Upper lobe of left lung (tissue), 6 donors: ENCODE data around the gene SLC1A2. TPM values are rescaled to one million over a fixed set of nuclear protein-coding genes. Genes with fewer than 3 reads are reported as not detected.

Source experiments
- ATAC-seq, 2 donors: fragments of 200-7000 bp; cut with Tn5 transposase; one replicate each; pipeline ENCODE4 v1.9.1; 2022; ENCODE audit warnings: mild to moderate bottlenecking in 2 of 2, moderate library complexity in 2 of 2; ENCODE audit not compliant: low FRiP score in 2 of 2
- DNase-seq, 2 donors: peaks; one replicate each; pipeline ENCODE4 v3.0.0-alpha.2; 2019 to 2020
- H3K27ac ChIP-seq, 4 donors: fragments of 200-600 bp; sonication (generic); one replicate each; pipeline ENCODE4 v1.5.1; 2016 to 2019
- H3K27me3 ChIP-seq, 4 donors: fragments of 200-600 bp; sonication (generic); one replicate each; pipeline ENCODE4 v1.5.1; 2017 to 2019
- H3K36me3 ChIP-seq, 4 donors: fragments of 200-600 bp; sonication (generic); one replicate each; pipeline ENCODE4 v1.5.1; 2016 to 2019
- H3K4me1 ChIP-seq, 4 donors: fragments of 200-600 bp; sonication (generic); one replicate each; pipeline ENCODE4 v1.5.1; 2018 to 2019
- H3K4me3 ChIP-seq, 4 donors: fragments of 200-600 bp; sonication (generic); one replicate each; pipeline ENCODE4 v1.5.1; 2017 to 2019; ENCODE audit warnings: mild to moderate bottlenecking in 2 of 4, moderate library complexity in 1 of 4
- H3K9me3 ChIP-seq, 4 donors: fragments of 200-600 bp; sonication (generic); one replicate each; pipeline ENCODE4 v1.5.1; 2018 to 2019
- EP300 ChIP-seq, 4 donors: sonication (generic); formaldehyde crosslinking; IDR thresholded peaks; one replicate each; pipeline ENCODE4 v1.5.1; 2017; ENCODE audit warnings: antibody characterized with exemption in 4 of 4, control low read depth in 2 of 4
- POLR2A ChIP-seq, 4 donors: fragments of 450-650 bp; IDR thresholded peaks; one replicate each; pipeline ENCODE4 v1.5.1; 2016 to 2017; ENCODE audit warnings: antibody characterized with exemption in 4 of 4, mild to moderate bottlenecking in 2 of 4
- POLR2AphosphoS5 ChIP-seq, 2 donors: sonication (generic); formaldehyde crosslinking; IDR thresholded peaks; one replicate each; pipeline ENCODE4 v1.5.1; 2017; ENCODE audit warnings: antibody characterized with exemption in 2 of 2
- WGBS, 2 donors: methylation state at CpG; one replicate each; pipeline ENCODE4 v1.1.5; 2017 to 2018; 5-methylcytosine and 5-hydroxymethylcytosine counted together
- total RNA-seq, 6 donors: library from RNA; depleted of rRNA in 4 of 6; stranded (reverse); fragments of >200 nt in 4 of 6; gene quantifications; one replicate each; pipeline versions ENCODE4 v1.1.0 to v1.2.1, GENCODE V29; 2016 to 2021
- TF ChIP-seq, protein P1 (sequence below), 6 experiments: fragments of 450-650 bp in 4 of 6; fragments of 200-600 bp in 2 of 6; sonication (generic) in 2 of 6; IDR thresholded peaks; one replicate each; pipeline ENCODE4 v1.5.1; 2016 to 2019; ENCODE audit warnings: antibody characterized with exemption in 6 of 6
- donor health status: DM: no; HTN: no; CAD: no; lungs with moderate emphysema.
- donor health status: DM: no; HTN: yes; CAD: no; lungs with severe emphysema.

SLC1A2 gene
- total RNA-seq, 6 donors from 2014 or later, result 1.5 to 3.1 (median 2.0) TPM

DNA sequence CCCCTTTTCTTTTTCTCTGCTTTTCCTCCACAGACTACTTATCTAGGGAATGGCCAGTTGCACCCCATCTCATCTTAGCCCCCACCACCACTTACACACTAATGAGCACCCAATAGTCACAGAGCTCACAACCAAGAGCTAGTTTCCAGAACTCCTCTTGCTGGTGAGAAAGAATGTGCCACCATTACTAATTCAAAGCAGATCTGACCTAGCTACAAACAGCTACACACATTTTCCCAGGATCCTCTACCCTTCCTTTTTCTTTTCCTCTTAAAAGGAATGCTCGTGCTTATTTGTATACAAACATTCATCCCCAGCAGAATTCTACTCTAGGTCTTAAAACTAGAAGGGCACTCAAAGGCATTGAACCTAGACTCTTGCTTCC lies 143.6 kb downstream of the SLC1A2 start:
- ATAC-seq (no peak), DNase-seq (no peak)
- Histone ChIP-seq H3K27me3 (no peaks in the 10 kb centered on the region), H3K4me3 (no peak overlapping the region), H3K27ac (peak overlapping the region; percentile 38 to 74 (median 62)), H3K4me1 (peaks cover 11 to 21% (median 14%) of the 10 kb centered on the region in 4 donors), H3K36me3 (no peaks in the 10 kb centered on the region), H3K9me3 (no peaks in the 10 kb centered on the region)
- no peak for TF ChIP-seq EP300 (IDR thresholded peaks at IDR 0.05)
- TF ChIP-seq, protein P1, sequence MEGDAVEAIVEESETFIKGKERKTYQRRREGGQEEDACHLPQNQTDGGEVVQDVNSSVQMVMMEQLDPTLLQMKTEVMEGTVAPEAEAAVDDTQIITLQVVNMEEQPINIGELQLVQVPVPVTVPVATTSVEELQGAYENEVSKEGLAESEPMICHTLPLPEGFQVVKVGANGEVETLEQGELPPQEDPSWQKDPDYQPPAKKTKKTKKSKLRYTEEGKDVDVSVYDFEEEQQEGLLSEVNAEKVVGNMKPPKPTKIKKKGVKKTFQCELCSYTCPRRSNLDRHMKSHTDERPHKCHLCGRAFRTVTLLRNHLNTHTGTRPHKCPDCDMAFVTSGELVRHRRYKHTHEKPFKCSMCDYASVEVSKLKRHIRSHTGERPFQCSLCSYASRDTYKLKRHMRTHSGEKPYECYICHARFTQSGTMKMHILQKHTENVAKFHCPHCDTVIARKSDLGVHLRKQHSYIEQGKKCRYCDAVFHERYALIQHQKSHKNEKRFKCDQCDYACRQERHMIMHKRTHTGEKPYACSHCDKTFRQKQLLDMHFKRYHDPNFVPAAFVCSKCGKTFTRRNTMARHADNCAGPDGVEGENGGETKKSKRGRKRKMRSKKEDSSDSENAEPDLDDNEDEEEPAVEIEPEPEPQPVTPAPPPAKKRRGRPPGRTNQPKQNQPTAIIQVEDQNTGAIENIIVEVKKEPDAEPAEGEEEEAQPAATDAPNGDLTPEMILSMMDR (IDR thresholded peaks at IDR 0.05), result no peak
- no peak for TF ChIP-seq POLR2AphosphoS5 (IDR thresholded peaks at IDR 0.05)
- no peak for TF ChIP-seq POLR2A (IDR thresholded peaks at IDR 0.05)
- 22 to 48% methylated on average over 1 of the region's 1 CpG for WGBS, 2 donors

DNA sequence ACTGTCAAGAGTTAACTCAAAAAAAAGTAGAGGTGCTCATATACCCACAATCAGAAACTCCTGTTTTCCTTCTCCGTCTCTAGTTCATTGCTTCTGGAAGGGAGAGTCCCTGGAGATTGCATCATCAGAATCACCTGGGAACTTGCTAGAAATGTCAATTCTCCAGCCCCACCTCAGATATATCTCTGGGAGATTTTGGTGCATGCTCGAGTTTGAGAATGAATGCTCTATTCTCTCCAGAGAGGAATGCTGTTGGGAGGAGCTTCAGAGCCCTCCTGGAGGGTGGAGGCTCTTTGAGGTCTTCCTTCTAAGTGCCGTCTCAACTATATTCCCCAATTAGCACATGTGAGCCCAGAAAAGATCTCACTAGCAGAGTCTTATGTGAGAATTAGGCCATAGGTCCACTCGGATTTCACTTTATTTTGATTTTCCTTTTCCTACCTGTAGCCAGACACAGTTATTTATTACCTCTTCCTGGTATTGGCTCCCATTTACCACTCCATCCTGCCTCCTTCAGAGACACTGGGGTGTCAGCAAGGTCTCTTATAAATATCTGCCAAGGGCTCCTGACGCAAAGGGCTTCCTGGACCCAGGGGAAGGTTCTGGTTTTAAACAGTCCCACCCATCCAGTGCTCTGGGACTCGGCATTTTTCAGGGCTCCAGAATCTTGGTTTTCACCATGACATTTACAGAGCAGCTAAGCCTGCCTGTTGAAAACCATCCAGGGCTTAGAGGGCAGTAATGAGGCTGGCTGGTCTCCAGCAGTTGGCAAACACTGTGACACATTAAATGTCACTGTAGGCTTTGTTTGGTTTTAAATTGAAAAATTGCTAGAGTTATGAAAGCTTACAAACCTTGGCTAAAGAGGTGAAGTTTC lies 144.2 kb downstream of the SLC1A2 start:
- Histone ChIP-seq H3K27me3 (no peaks in the 10 kb centered on the region), H3K4me3 (no peak overlapping the region), H3K4me1 (peaks cover 11 to 21% (median 14%) of the 10 kb centered on the region in 4 donors), H3K36me3 (no peaks in the 10 kb centered on the region), H3K9me3 (no peaks in the 10 kb centered on the region), H3K27ac (peak overlapping the region; percentile 38 to 74 (median 62))
- DNase-seq, result peak in 1 of 2 donors; percentile 80
- no peak for TF ChIP-seq POLR2AphosphoS5 (IDR thresholded peaks at IDR 0.05)
- no peak for TF ChIP-seq POLR2A (IDR thresholded peaks at IDR 0.05)
- TF ChIP-seq EP300 (IDR thresholded peaks at IDR 0.05), result peak in 1 of 4 donors; percentile 47
- peak; percentile 50 to 64 for ATAC-seq
- WGBS, 2 donors, result 47 to 49% methylated on average over 6 of the region's 6 CpGs

DNA sequence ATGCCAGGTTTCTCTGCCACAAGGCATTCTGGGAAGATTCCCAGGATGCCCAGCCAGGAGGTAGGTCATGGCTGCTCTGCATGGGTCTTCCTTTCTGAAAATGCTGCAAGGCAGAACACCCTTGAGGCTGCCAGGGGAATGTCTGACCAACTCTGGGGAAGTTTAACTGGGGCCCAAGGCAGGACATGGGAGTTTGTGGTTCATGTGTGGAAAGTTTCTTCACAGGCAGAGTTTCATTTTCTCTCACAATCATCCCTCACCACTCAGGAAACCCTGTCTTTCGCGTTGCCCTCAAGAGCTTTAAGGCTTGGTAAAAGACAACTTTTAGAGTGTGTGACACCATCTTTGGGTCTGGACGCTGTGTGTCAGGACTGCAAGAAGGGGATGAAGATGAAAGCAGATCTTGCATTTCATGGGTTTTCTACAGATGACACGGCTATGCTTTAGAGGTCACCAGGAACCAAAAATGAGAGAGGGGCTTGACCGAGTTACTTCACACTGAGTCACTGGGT lies 146.9 kb downstream of the SLC1A2 start:
- Histone ChIP-seq H3K36me3 (no peaks in the 10 kb centered on the region), H3K4me3 (no peak overlapping the region), H3K4me1 (peaks cover 11 to 21% (median 14%) of the 10 kb centered on the region in 4 donors), H3K27me3 (no peaks in the 10 kb centered on the region), H3K9me3 (no peaks in the 10 kb centered on the region), H3K27ac (no peak overlapping the region)
- TF ChIP-seq EP300 (IDR thresholded peaks at IDR 0.05) (no peak), POLR2AphosphoS5 (IDR thresholded peaks at IDR 0.05) (no peak), POLR2A (IDR thresholded peaks at IDR 0.05) (no peak)
- TF ChIP-seq, protein P1 (IDR thresholded peaks at IDR 0.05), result no peak
- WGBS, 2 donors, result 56 to 79% methylated on average over 5 of the region's 5 CpGs
- DNase-seq, result peak in 1 of 2 donors; percentile 29
- peak in 1 of 2 donors; percentile 25 for ATAC-seq

DNA sequence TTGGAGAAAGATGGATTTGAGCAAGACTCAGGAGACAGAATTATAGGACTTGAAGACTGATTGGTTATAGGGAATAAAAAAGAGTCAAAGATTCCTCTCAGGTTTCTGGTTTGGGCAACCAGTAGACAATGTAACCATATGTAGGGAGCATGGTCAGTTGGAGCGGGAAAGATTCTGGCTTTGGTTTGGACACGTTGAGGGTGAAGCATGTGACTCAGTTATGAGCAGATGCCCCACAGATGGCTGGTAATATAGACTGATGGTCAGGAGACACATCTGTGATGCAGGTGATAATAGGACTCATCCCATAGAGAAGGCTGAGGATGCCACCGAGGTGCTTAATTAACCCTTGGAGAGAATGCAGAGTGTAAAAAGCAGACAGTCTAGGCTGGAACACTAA lies 148.3 kb downstream of the SLC1A2 start:
- Histone ChIP-seq H3K27ac (no peak overlapping the region), H3K36me3 (no peaks in the 10 kb centered on the region), H3K4me3 (no peak overlapping the region), H3K27me3 (no peaks in the 10 kb centered on the region), H3K9me3 (no peaks in the 10 kb centered on the region), H3K4me1 (peaks cover 10 to 16% (median 14%) of the 10 kb centered on the region in 4 donors)
- DNase-seq, result no peak
- ATAC-seq, result no peak
- TF ChIP-seq, protein P1 (IDR thresholded peaks at IDR 0.05), result no peak
- TF ChIP-seq POLR2A (IDR thresholded peaks at IDR 0.05) (no peak), POLR2AphosphoS5 (IDR thresholded peaks at IDR 0.05) (no peak), EP300 (IDR thresholded peaks at IDR 0.05) (no peak)
- WGBS, 2 donors, result 89 to 93% methylated on average over 3 of the region's 3 CpGs

DNA sequence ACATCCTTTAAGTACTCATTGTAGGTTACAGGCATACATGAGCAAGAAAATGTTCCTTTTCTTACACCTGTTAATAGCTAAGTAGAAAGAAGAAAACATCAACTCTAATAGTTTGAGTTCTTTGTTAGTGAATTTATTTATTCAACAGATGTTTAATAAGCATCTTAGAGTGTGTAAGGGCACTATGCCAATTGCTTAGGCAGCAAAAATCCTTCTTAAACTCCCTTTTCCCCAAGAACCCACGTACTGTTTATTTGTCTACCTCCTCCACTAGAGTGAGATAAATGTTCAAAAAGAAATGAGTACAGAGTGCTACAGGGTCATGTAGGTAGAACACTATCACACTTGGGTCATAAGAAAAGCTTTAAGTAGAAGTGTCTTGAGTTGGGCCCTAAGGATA lies 149.0 kb downstream of the SLC1A2 start:
- no peaks in the 10 kb centered on the region for H3K9me3 ChIP-seq
- TF ChIP-seq EP300 (IDR thresholded peaks at IDR 0.05) (no peak), POLR2AphosphoS5 (IDR thresholded peaks at IDR 0.05) (no peak), POLR2A (IDR thresholded peaks at IDR 0.05) (no peak)
- TF ChIP-seq, protein P1 (IDR thresholded peaks at IDR 0.05), result no peak
- no peak overlapping the region for H3K27ac ChIP-seq
- H3K36me3 ChIP-seq, result no peaks in the 10 kb centered on the region
- H3K27me3 ChIP-seq, result no peaks in the 10 kb centered on the region
- H3K4me3 ChIP-seq, result no peak overlapping the region
- no peak for ATAC-seq
- DNase-seq, result no peak
- 35% methylated on average over 1 of the region's 1 CpG for WGBS, 2 donors
- H3K4me1 ChIP-seq, result peaks cover 5 to 10% (median 8%) of the 10 kb centered on the region in 4 donors
